DOHH2 (cell line): Measurements from ENCODE around the gene ALX4.

Experiments used
- CTCF ChIP-seq: fragments of 200-600 bp; sonication (generic); IDR thresholded peaks from one replicate; pipeline ENCODE4 v1.5.1; 2014; ENCODE audit warnings: antibody characterized with exemption, mild to moderate bottlenecking, low read depth, low read length; ENCODE audit not compliant: poor library complexity, severe bottlenecking
- EZH2phosphoT487 ChIP-seq: fragments of 200-600 bp; sonication (generic); IDR thresholded peaks from 2 replicates; pipeline ENCODE4 v1.6.1; 2017; ENCODE audit warnings: borderline replicate concordance, mild to moderate bottlenecking, antibody characterized with exemption, low read length, moderate library complexity, mixed read lengths

DNA sequence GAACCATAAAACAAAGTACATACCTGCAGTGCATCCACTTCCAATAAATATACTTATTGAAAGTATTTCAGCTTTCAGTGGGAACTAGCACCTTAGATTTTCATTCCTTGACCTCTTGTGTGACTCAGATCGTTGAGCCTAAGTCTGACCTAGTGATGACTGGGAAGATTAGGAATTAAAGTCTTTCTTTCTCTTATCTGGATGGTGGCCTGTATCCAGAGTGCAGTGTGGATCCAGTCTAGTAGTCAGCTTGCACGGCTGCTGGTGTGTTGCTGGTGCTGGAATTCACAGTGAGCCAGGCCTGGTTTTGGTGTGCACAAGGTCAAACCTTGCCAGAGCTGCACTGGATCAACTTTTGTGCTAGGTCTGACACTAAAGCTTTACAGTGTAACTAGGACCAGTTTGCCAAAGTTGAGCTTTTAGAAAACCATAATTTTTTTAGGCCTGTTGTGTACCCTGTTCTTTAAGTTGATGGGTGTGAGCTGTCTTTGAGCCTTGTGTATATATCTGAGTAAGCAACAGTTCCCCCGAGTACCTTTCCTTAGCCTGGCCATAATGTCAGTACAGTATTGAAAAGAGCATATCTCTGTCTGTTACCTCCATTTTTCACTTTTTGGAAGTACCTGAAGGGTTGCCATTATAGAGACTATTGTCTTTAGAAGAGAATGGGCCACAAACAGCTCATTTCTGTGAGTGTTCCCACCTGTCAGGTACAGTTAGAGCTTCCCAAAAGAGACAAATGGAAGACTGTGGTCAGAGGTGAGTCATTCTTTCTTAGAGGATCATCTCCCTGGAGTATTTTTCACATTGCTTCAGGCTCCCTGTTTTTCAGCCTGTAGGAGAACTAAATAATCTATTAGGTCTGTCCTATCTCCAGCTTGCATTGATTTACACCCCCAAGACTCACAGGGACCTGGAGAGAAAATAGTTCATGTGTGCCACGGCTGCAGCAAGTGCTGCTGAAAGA lies 89.8 kb downstream of the ALX4 start:
- TF ChIP-seq CTCF (no peak), EZH2phosphoT487 (no peak)
